DOHH2 (cell line): Measurements from ENCODE around the gene ELL2.

ENCODE experiments used
- H3F3A ChIP-seq: fragments of 200-600 bp; sonication (generic), shearing (Covaris generic); 2 replicates; pipeline ENCODE4 v1.6.0; 2016; ENCODE audit warnings: antibody characterized with exemption, mild to moderate bottlenecking; ENCODE audit not compliant: control insufficient read depth, insufficient read depth
- H3K27ac ChIP-seq: fragments of 200-600 bp; sonication (generic); 2 replicates; pipeline ENCODE4 v1.5.1; 2014; ENCODE audit warnings: low read depth, mild to moderate bottlenecking, low read length, moderate library complexity
- H3K27me3 ChIP-seq: fragments of 200-600 bp; sonication (generic); 2 replicates; pipeline ENCODE4 v1.6.1; 2014; ENCODE audit warnings: mild to moderate bottlenecking, low read length, mixed read lengths; ENCODE audit not compliant: control insufficient read depth
- H3K36me3 ChIP-seq: fragments of 200-600 bp; sonication (generic); 2 replicates; pipeline ENCODE4 v1.6.1; 2014; ENCODE audit warnings: mild to moderate bottlenecking, low read length, moderate library complexity, mixed read lengths; ENCODE audit not compliant: control insufficient read depth
- H3K4me1 ChIP-seq: fragments of 200-600 bp; sonication (generic); 2 replicates; pipeline ENCODE4 v1.6.1; 2014; ENCODE audit warnings: mild to moderate bottlenecking, low read length, mixed read lengths; ENCODE audit not compliant: control insufficient read depth
- H3K4me2 ChIP-seq: fragments of 200-600 bp; sonication (generic); 2 replicates; pipeline ENCODE4 v1.6.0; 2014; ENCODE audit warnings: mild to moderate bottlenecking, low read length, moderate library complexity
- H3K4me3 ChIP-seq: fragments of 200-600 bp; sonication (generic); 2 replicates; pipeline ENCODE4 v1.5.1; 2014; ENCODE audit warnings: mild to moderate bottlenecking, low read length, mixed read lengths
- H3K79me2 ChIP-seq: fragments of 200-600 bp; sonication (generic); 2 replicates; pipeline ENCODE4 v1.6.1; 2014; ENCODE audit warnings: mild to moderate bottlenecking, low read length, mixed read lengths; ENCODE audit not compliant: control insufficient read depth
- H3K9me2 ChIP-seq: fragments of 200-600 bp; sonication (generic); replicated peaks from 2 replicates; pipeline ENCODE4 v1.6.1; 2014; ENCODE audit warnings: mild to moderate bottlenecking, low read length, mixed read lengths; ENCODE audit not compliant: control insufficient read depth
- H3K9me3 ChIP-seq: fragments of 200-600 bp; sonication (generic); 2 replicates; pipeline ENCODE4 v1.6.1; 2014; ENCODE audit warnings: antibody characterized with exemption, low read length, mixed read lengths; ENCODE audit not compliant: control insufficient read depth, insufficient read depth
- H4K20me1 ChIP-seq: fragments of 200-600 bp; sonication (generic); 2 replicates; pipeline ENCODE4 v1.6.0; 2014; ENCODE audit warnings: low read depth, mild to moderate bottlenecking, antibody characterized with exemption, low read length, moderate library complexity; ENCODE audit not compliant: control insufficient read depth, insufficient read depth
- CTCF ChIP-seq: fragments of 200-600 bp; sonication (generic); IDR thresholded peaks from one replicate; pipeline ENCODE4 v1.5.1; 2014; ENCODE audit warnings: antibody characterized with exemption, mild to moderate bottlenecking, low read depth, low read length; ENCODE audit not compliant: poor library complexity, severe bottlenecking
- EZH2phosphoT487 ChIP-seq: fragments of 200-600 bp; sonication (generic); IDR thresholded peaks from 2 replicates; pipeline ENCODE4 v1.6.1; 2017; ENCODE audit warnings: borderline replicate concordance, mild to moderate bottlenecking, antibody characterized with exemption, low read length, moderate library complexity, mixed read lengths

Gene ELL2

GRCh38 chr5:95938347-95938746 is 23.3 kb downstream of the ELL2 start:
- H3K79me2 ChIP-seq: no peaks in the 10 kb centered on the region
- no peaks in the 10 kb centered on the region for H4K20me1 ChIP-seq
- no peaks in the 10 kb centered on the region for H3K9me3 ChIP-seq
- TF ChIP-seq CTCF: no peak
- TF ChIP-seq EZH2phosphoT487: no peak
- no peaks in the 10 kb centered on the region for H3K27me3 ChIP-seq
- H3K4me1 ChIP-seq: no peaks in the 10 kb centered on the region
- H3K36me3 ChIP-seq: no peaks in the 10 kb centered on the region
- H3K4me3 ChIP-seq: no peak overlapping the region
- no peak overlapping the region for H3K27ac ChIP-seq
- no peaks in the 10 kb centered on the region for H3K9me2 ChIP-seq
- no peak overlapping the region for H3K4me2 ChIP-seq
- H3F3A ChIP-seq: no peaks in the 10 kb centered on the region

GRCh38 chr5:95937607-95938152 is 24.0 kb downstream of the ELL2 start:
- Histone ChIP-seq H4K20me1 (no peaks in the 10 kb centered on the region), H3F3A (no peaks in the 10 kb centered on the region), H3K79me2 (no peaks in the 10 kb centered on the region), H3K4me1 (no peaks in the 10 kb centered on the region), H3K27ac (no peak overlapping the region), H3K27me3 (no peaks in the 10 kb centered on the region), H3K4me3 (no peak overlapping the region), H3K9me3 (no peaks in the 10 kb centered on the region), H3K4me2 (no peak overlapping the region), H3K36me3 (no peaks in the 10 kb centered on the region), H3K9me2 (no peaks in the 10 kb centered on the region)
- TF ChIP-seq EZH2phosphoT487 (no peak), CTCF (no peak)

- no peak overlapping the region for H3K27ac ChIP-seq
These were observed 24.7 kb downstream of the ELL2 start for GRCh38 chr5:95936812-95937397.

More at GRCh38 chr5:95936812-95937397, 24.7 kb downstream of the ELL2 start:
- no peaks in the 10 kb centered on the region for H4K20me1 ChIP-seq
- no peaks in the 10 kb centered on the region for H3K9me2 ChIP-seq
- H3K9me3 ChIP-seq: no peaks in the 10 kb centered on the region
- no peaks in the 10 kb centered on the region for H3K36me3 ChIP-seq
- TF ChIP-seq CTCF: no peak
- TF ChIP-seq EZH2phosphoT487: no peak
- no peaks in the 10 kb centered on the region for H3K27me3 ChIP-seq
- H3K4me3 ChIP-seq: no peak overlapping the region
- H3F3A ChIP-seq: no peaks in the 10 kb centered on the region
- no peaks in the 10 kb centered on the region for H3K4me1 ChIP-seq
- H3K4me2 ChIP-seq: no peak overlapping the region
- no peaks in the 10 kb centered on the region for H3K79me2 ChIP-seq
